K562 (cell line): ENCODE measurements around the gene FAM90A1. TPM values are rescaled to one million over a fixed set of nuclear protein-coding genes. Genes with fewer than 3 reads are reported as not detected.
"Not testable (repeated sequence)": the region's sequence is repeated elsewhere in the genome, so short reads cannot be mapped to it uniquely, and the experiment has no call there.

Experiments used
- ATAC-seq: fragments of 200-7000 bp; cut with Tn5 transposase; 3 replicates; pipeline ENCODE4 v1.9.1; 2020; ENCODE audit warnings: moderate library complexity
- BruUV-seq: library from RNA; stranded (reverse); fragments of 400-500 nt; replicated peaks from 2 replicates; lab custom pipeline; 2021; lab: Mats Ljungman, UMichigan
- CTCF ChIA-PET: fragments of 300-600 bp; formaldehyde crosslinking; extraction: SDS; loops from one replicate; lab custom pipeline; 2021; ENCODE audit warnings: low intra/inter-chr PET ratio; lab: Yijun Ruan, JAX
- POLR2A ChIA-PET: fragments of 300-600, 350-650 bp; sonication (Branson Sonifier 250); formaldehyde crosslinking; extraction: SDS; loops from one replicate; lab custom pipeline; 2021; ENCODE audit warnings: antibody characterized with exemption, inconsistent platforms; lab: Yijun Ruan, JAX
- DNase-seq, 4 experiments: peaks; one replicate each; pipeline versions ENCODE4 v3.0.0 to v3.0.0-alpha.2; 2011 to 2018; ENCODE audit warnings: low spot score in 3 of 4, mixed read lengths in 3 of 4; ENCODE audit errors: extremely low read depth in 1 of 4
- FAIRE-seq: peaks from 2 replicates; lab custom pipeline; 2011; peaks lifted over from hg19 to GRCh38; lab: Jason Lieb, UNC
- H2AFZ ChIP-seq: 2 replicates; pipeline ENCODE4 v1.6.0; 2011; ENCODE audit warnings: low read depth, low read length, control low read depth, inconsistent platforms
- H3K27ac ChIP-seq: fragments of 200-600 bp; 3 replicates; pipeline ENCODE4 v1.8.0; 2011; ENCODE audit warnings: low read depth, mild to moderate bottlenecking, control low read depth, inconsistent platforms, low read length, moderate library complexity, mixed read lengths; ENCODE audit errors: extremely low read depth
- H3K27me3 ChIP-seq, 2 experiments: fragments of 300-600 bp in 1 of 2; 2 replicates in 1 of 2; 3 replicates in 1 of 2; pipeline versions ENCODE4 v1.6.0 to v1.8.0; 2011; ENCODE audit warnings: inconsistent platforms in 2 of 2, low read length in 2 of 2, mild to moderate bottlenecking in 1 of 2, mixed read lengths in 1 of 2, moderate library complexity in 1 of 2; ENCODE audit not compliant: control insufficient read depth in 2 of 2, insufficient read depth in 2 of 2
- H3K36me3 ChIP-seq: fragments of 300-600 bp; 3 replicates; pipeline ENCODE4 v1.8.0; 2011; ENCODE audit warnings: mild to moderate bottlenecking, low read length, inconsistent platforms; ENCODE audit not compliant: control insufficient read depth, insufficient read depth
- H3K4me1 ChIP-seq, 2 experiments: fragments of 200-600 bp in 1 of 2; replicated peaks in 1 of 2; 2 replicates in 1 of 2; 3 replicates in 1 of 2; pipeline versions ENCODE4 v1.5.1 to v1.8.0; 2011; ENCODE audit warnings: inconsistent platforms in 2 of 2, low read length in 2 of 2, mild to moderate bottlenecking in 1 of 2, mixed read lengths in 1 of 2, moderate library complexity in 1 of 2; ENCODE audit not compliant: control insufficient read depth in 2 of 2, insufficient read depth in 2 of 2
- H3K4me2 ChIP-seq: 2 replicates; pipeline ENCODE4 v1.6.1; 2011; ENCODE audit warnings: low read length, control low read depth, inconsistent platforms, mixed read lengths; ENCODE audit not compliant: insufficient read depth
- H3K4me3 ChIP-seq: fragments of 200-600 bp; sonication (generic), shearing (Covaris generic); 2 replicates; pipeline ENCODE4 v1.5.1; 2016; ENCODE audit warnings: control low read depth, inconsistent platforms
- H3K79me2 ChIP-seq: fragments of 200-600 bp; 3 replicates; pipeline ENCODE4 v1.8.0; 2011; ENCODE audit warnings: low read length, inconsistent platforms; ENCODE audit not compliant: control insufficient read depth, insufficient read depth
- H3K9ac ChIP-seq, 2 experiments: 2 replicates each; pipeline versions ENCODE4 v1.6.0 to v1.6.1; 2011; ENCODE audit warnings: low read depth in 2 of 2, low read length in 2 of 2, control low read depth in 1 of 2, inconsistent platforms in 1 of 2, mild to moderate bottlenecking in 1 of 2, mixed read lengths in 1 of 2; ENCODE audit not compliant: insufficient read depth in 1 of 2
- H3K9me1 ChIP-seq: one replicate; pipeline ENCODE4 v1.6.0; 2011; ENCODE audit warnings: inconsistent platforms, mild to moderate bottlenecking, low read length, moderate library complexity; ENCODE audit not compliant: control insufficient read depth, insufficient read depth
- H3K9me3 ChIP-seq: replicated peaks from 2 replicates; pipeline ENCODE4 v1.5.1; 2011; ENCODE audit warnings: low read depth, low read length, inconsistent platforms; ENCODE audit not compliant: control insufficient read depth, insufficient read depth
- H4K20me1 ChIP-seq: replicated peaks from 2 replicates; pipeline ENCODE4 v1.6.1; 2011; ENCODE audit warnings: low read length, inconsistent platforms, mixed read lengths; ENCODE audit not compliant: control insufficient read depth, insufficient read depth
- ZNF764 ChIP-seq: fragments of 250-450 bp; sonication (Bioruptor Pico); IDR thresholded peaks from 2 replicates; pipeline ENCODE4 v1.4.0; 2020; ENCODE audit warnings: low read depth, mild to moderate bottlenecking, moderate library complexity
- WGBS: fragments of 100-300 bp; shearing (Covaris generic); methylation state at CpG from one replicate; pipeline ENCODE4 v1.1.6; 2016; ENCODE audit warnings: low coverage, mixed read lengths; ENCODE audit not compliant: insufficient coverage; ENCODE audit errors: missing lambda C conversion rate; 5-methylcytosine and 5-hydroxymethylcytosine counted together
- in situ Hi-C: fragments of 300-500 bp; cut with MboI; formaldehyde crosslinking; loops from 4 replicates; pipeline ENCODE4 v1.15.0; 2018; ENCODE audit warnings: inconsistent platforms, mixed read lengths
- intact Hi-C: fragments of 100-400 bp; cut with micrococcal nuclease; formaldehyde crosslinking; loops from 2 replicates; pipeline ENCODE4 v1.14.2; 2022
- polyA plus RNA-seq, 8 experiments: library from polyadenylated mRNA; depleted of rRNA in 4 of 8; stranded (reverse) in 5 of 8; unstranded in 3 of 8; fragments of >200 nt; fragmentation: Nextera tagmentation in 2 of 8; fragmentation: Illumina TruSeq in 1 of 8; extraction: Ambion mirVana in 2 of 8; extraction: Trizol in 1 of 8; gene quantifications; 2 replicates each; pipeline versions ENCODE4 v1.2.1 to v1.2.3, GENCODE V29; 2011 to 2014; ENCODE audit warnings: inconsistent platforms in 1 of 8, missing spikeins in 1 of 8
- total RNA-seq, 7 experiments: library from RNA; depleted of rRNA in 6 of 7; stranded (reverse); fragments of >200 nt in 6 of 7; fragmentation: Illumina TruSeq in 2 of 7; extraction: Trizol in 2 of 7; gene quantifications; 2 replicates each; pipeline versions ENCODE4 v1.2.1 to v1.2.3, GENCODE V29; 2011 to 2021; ENCODE audit warnings: low replicate concordance in 1 of 7

FAM90A1 gene
- total and polyA plus RNA-seq, 9 of the 15 experiments (the other 6 are each of a cell fraction or from before 2014, with no cell fraction given) = 0.01 to 0.16 (median 0.04) TPM; not detected in 4

DNA sequence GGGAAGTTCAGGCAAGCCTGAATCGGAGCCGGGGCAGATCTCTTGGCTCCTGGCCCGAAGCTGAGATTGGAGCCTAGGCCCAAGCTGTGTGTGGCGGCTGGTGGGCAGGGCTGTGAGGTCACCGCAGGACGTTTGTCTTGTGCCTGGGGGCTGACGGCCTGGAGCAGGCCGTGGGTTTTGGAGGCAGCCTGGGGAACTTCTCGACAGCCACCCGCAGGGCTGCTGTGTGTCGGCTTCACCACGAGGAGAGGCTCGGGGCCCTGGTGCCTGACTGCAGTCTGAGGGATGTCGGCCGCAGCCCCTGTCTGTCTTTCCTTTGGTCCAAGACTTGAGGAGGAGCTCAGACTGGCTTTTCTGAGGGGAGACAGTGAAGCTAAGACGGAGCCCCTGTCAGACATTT, 5.1 kb downstream of the FAM90A1 start:
- peak; percentile 80 for TF ChIP-seq ZNF764
- CTCF ChIA-PET, BruUV-seq, in situ Hi-C loops, H3K4me1 ChIP-seq, H3K36me3 ChIP-seq, FAIRE-seq, H4K20me1 ChIP-seq, H3K4me2 ChIP-seq, ATAC-seq, H3K27ac ChIP-seq, DNase-seq, H3K4me3 ChIP-seq, H3K9ac ChIP-seq, H3K9me1 ChIP-seq, H2AFZ ChIP-seq, POLR2A ChIA-PET, H3K79me2 ChIP-seq, H3K9me3 ChIP-seq, intact Hi-C loops: not testable (repeated sequence)
- WGBS = 47% methylated on average over 15 of the region's 16 CpGs
- peaks cover 6 to 27% of the 10 kb centered on the region in 2 experiments; a peak in 3 of 5 replicates for H3K27me3 ChIP-seq

DNA sequence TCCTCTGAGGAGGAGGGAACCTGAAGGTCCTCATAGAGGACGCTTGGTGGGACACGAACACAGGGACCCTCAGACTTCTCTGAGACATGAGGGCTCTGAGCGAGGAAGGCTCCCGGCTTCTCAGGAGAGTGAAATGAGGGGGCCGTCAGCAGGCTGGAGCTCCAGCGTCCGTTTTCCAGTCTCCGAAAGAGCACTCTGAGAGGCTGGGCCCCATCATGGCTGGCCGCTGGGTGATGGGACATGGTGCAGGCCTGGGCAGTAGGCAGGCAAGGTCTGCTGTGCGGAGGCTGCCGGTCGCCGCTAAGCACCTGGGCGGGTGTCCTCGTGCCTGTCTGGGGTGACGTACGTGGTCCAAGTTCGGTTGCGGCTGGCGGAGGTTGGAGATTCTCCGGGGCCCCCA, 5.6 kb downstream of the FAM90A1 start:
- 44% methylated on average over 16 of the region's 21 CpGs for WGBS
- CTCF ChIA-PET, intact Hi-C loops: not testable (repeated sequence)

More for the DNA sequence above, 5.6 kb downstream of the FAM90A1 start:
- DNase-seq, H3K4me1 ChIP-seq, BruUV-seq, in situ Hi-C loops, POLR2A ChIA-PET, H2AFZ ChIP-seq, H3K9me1 ChIP-seq, H3K36me3 ChIP-seq, H3K9ac ChIP-seq, H3K4me3 ChIP-seq, ATAC-seq, FAIRE-seq, H3K9me3 ChIP-seq, H3K27ac ChIP-seq, H3K79me2 ChIP-seq, H4K20me1 ChIP-seq, H3K4me2 ChIP-seq: not testable (repeated sequence)
- peaks cover 6 to 27% of the 10 kb centered on the region in 2 experiments; a peak in 3 of 5 replicates for H3K27me3 ChIP-seq
